Glutamatergic neuron (in vitro differentiated cells): ENCODE measurements around the gene ULK2. TPM values are rescaled to one million over a fixed set of nuclear protein-coding genes. Genes with fewer than 3 reads are reported as not detected.

Experiments
- DNase-seq: peaks from one replicate; pipeline ENCODE4 v3.0.0; 2022
- H3K27ac Mint-ChIP-seq: one replicate; pipeline ENCODE4 v1.8.0; 2020; ENCODE audit warnings: mild to moderate bottlenecking, mixed read lengths, inconsistent platforms; ENCODE audit not compliant: unreplicated experiment
- H3K27me3 Mint-ChIP-seq: one replicate; pipeline ENCODE4 v1.8.0; 2020; ENCODE audit warnings: mild to moderate bottlenecking, moderate library complexity, mixed read lengths, inconsistent platforms; ENCODE audit not compliant: unreplicated experiment
- H3K36me3 Mint-ChIP-seq: one replicate; pipeline ENCODE4 v1.8.0; 2020; ENCODE audit warnings: mild to moderate bottlenecking, mixed read lengths, inconsistent platforms; ENCODE audit not compliant: unreplicated experiment
- H3K4me1 Mint-ChIP-seq: one replicate; pipeline ENCODE4 v1.8.0; 2020; ENCODE audit warnings: mild to moderate bottlenecking, low read depth, mixed read lengths, inconsistent platforms; ENCODE audit not compliant: unreplicated experiment
- H3K4me3 Mint-ChIP-seq: one replicate; pipeline ENCODE4 v1.8.0; 2020; ENCODE audit warnings: mild to moderate bottlenecking, mixed read lengths, inconsistent platforms; ENCODE audit not compliant: unreplicated experiment
- H3K9me3 Mint-ChIP-seq: one replicate; pipeline ENCODE4 v1.8.0; 2020; ENCODE audit warnings: mild to moderate bottlenecking, moderate library complexity, mixed read lengths, inconsistent platforms; ENCODE audit not compliant: unreplicated experiment
- CTCF ChIP-seq: fragments of 200-600 bp; sonication (generic); IDR thresholded peaks from one replicate; pipeline ENCODE4 v1.5.0; 2021; ENCODE audit not compliant: partially characterized antibody, unreplicated experiment
- total RNA-seq: library from RNA; stranded (reverse); fragmentation: NEBNext Ultra II Directional; extraction: Animal tissue kit (Norgen Biotek cat#: 25700); gene quantifications from one replicate; pipeline ENCODE4 v1.2.1, GENCODE V29; 2021; ENCODE audit not compliant: unreplicated experiment

ULK2 gene
- total RNA-seq, 1 donor from 2014 or later, result 42.3 TPM

- Mint-ChIP-seq H3K4me1 (peaks cover 4% of the 10 kb centered on the region), H3K27ac (no peak overlapping the region), H3K36me3 (no peaks in the 10 kb centered on the region), H3K9me3 (no peaks in the 10 kb centered on the region), H3K4me3 (no peak overlapping the region), H3K27me3 (peaks cover 3% of the 10 kb centered on the region)
- no peak for TF ChIP-seq CTCF
- no peak for DNase-seq
These were observed 9.7 kb upstream of the ULK2 start for GRCh38 chr17:19877364-19877945.

GRCh38 chr17:19876529-19877161, 8.9 kb upstream of the ULK2 start:
- H3K27me3 Mint-ChIP-seq, result peaks cover 3% of the 10 kb centered on the region
- H3K27ac Mint-ChIP-seq, result no peak overlapping the region
- no peak for DNase-seq
- no peak for TF ChIP-seq CTCF
- H3K9me3 Mint-ChIP-seq, result no peaks in the 10 kb centered on the region
- H3K4me3 Mint-ChIP-seq, result no peak overlapping the region
- H3K36me3 Mint-ChIP-seq, result no peaks in the 10 kb centered on the region
- peaks cover 4% of the 10 kb centered on the region for H3K4me1 Mint-ChIP-seq

GRCh38 chr17:19874256-19874655, 6.5 kb upstream of the ULK2 start:
- Mint-ChIP-seq H3K4me1 (peaks cover 4% of the 10 kb centered on the region), H3K36me3 (no peaks in the 10 kb centered on the region), H3K4me3 (no peak overlapping the region), H3K27ac (no peak overlapping the region), H3K9me3 (no peaks in the 10 kb centered on the region), H3K27me3 (peaks cover 4% of the 10 kb centered on the region)
- no peak for DNase-seq
- no peak for TF ChIP-seq CTCF

- no peak for TF ChIP-seq CTCF
- no peaks in the 10 kb centered on the region for H3K4me1 Mint-ChIP-seq
- H3K27ac Mint-ChIP-seq, result no peak overlapping the region
- peaks cover 4% of the 10 kb centered on the region for H3K9me3 Mint-ChIP-seq
- H3K4me3 Mint-ChIP-seq, result no peak overlapping the region
- DNase-seq, result no peak
- no peaks in the 10 kb centered on the region for H3K36me3 Mint-ChIP-seq
- peaks cover 4% of the 10 kb centered on the region for H3K27me3 Mint-ChIP-seq
These were observed 5.6 kb upstream of the ULK2 start for GRCh38 chr17:19873346-19873745.

- Mint-ChIP-seq H3K4me3 (peak overlapping the region; percentile 75), H3K36me3 (no peaks in the 10 kb centered on the region), H3K9me3 (peaks cover 4% of the 10 kb centered on the region), H3K27ac (peak overlapping the region; percentile 38), H3K27me3 (peaks cover 7% of the 10 kb centered on the region), H3K4me1 (peaks cover 1% of the 10 kb centered on the region)
- no peak for DNase-seq
- TF ChIP-seq CTCF, result no peak
These were observed 301 bp upstream of the ULK2 start for GRCh38 chr17:19868079-19868395.
